GM21390 (cell line): ENCODE data around the gene KRTAP5-8.
A peak's percentile ranks its signal among the peaks of the same experiment; 100 is the strongest.
"Not testable (repeated sequence)": the region's sequence is repeated elsewhere in the genome, so short reads cannot be mapped to it uniquely, and the experiment has no call there.

Experiments
- ATAC-seq: cut with Tn5 transposase; IDR thresholded peaks from one replicate; pipeline ENCODE4 v1.9.1; 2021; ENCODE audit not compliant: unreplicated experiment

The KRTAP5-8 gene

GRCh38 chr11:71507102-71507501, 30.7 kb upstream of the KRTAP5-8 start:
- no peak for ATAC-seq

- ATAC-seq = no peak
Measured at GRCh38 chr11:71518506-71519471, 19.0 kb upstream of the KRTAP5-8 start.

GRCh38 chr11:71519546-71519945, 18.3 kb upstream of the KRTAP5-8 start:
- no peak for ATAC-seq

- ATAC-seq = no peak
Measured at GRCh38 chr11:71525188-71525937, 12.5 kb upstream of the KRTAP5-8 start.

GRCh38 chr11:71525938-71526495, 11.8 kb upstream of the KRTAP5-8 start:
- ATAC-seq = no peak

- not testable (repeated sequence) for ATAC-seq
Measured at GRCh38 chr11:71526796-71527575, 10.8 kb upstream of the KRTAP5-8 start, which contains the start of gene KRTAP5-7. Gene KRTAP5-7 (plus strand): TSS chr11:71527267. CDS start chr11:71527301, 34 bp downstream.

- no peak for ATAC-seq
Measured at GRCh38 chr11:71527576-71528210, 10.1 kb upstream of the KRTAP5-8 start.

GRCh38 chr11:71530602-71531001, 7.2 kb upstream of the KRTAP5-8 start:
- ATAC-seq = no peak

- ATAC-seq = no peak
Measured at GRCh38 chr11:71532036-71532610, 5.7 kb upstream of the KRTAP5-8 start.

GRCh38 chr11:71534711-71535608, 2.9 kb upstream of the KRTAP5-8 start:
- ATAC-seq = not testable (repeated sequence)

- ATAC-seq = no peak
Measured at GRCh38 chr11:71535825-71536224, 2.0 kb upstream of the KRTAP5-8 start.

- ATAC-seq = no peak
Measured at GRCh38 chr11:71537537-71537936, 288 bp upstream of the KRTAP5-8 start.

- no peak for ATAC-seq
Measured at GRCh38 chr11:71538666-71538990, 803 bp downstream of the KRTAP5-8 start.

- ATAC-seq = no peak
Measured at GRCh38 chr11:71539017-71539416, 1.2 kb downstream of the KRTAP5-8 start.

- ATAC-seq = peak; percentile 55
Measured at GRCh38 chr11:71539971-71540370, 2.1 kb downstream of the KRTAP5-8 start.

- peak; percentile 66 for ATAC-seq
Measured at GRCh38 chr11:71540521-71541304, 2.9 kb downstream of the KRTAP5-8 start.

- ATAC-seq = no peak
Measured at GRCh38 chr11:71542382-71542781, 4.6 kb downstream of the KRTAP5-8 start.
